Measurements from ENCODE around the gene ELMO1.

ELMO1 gene

DNA sequence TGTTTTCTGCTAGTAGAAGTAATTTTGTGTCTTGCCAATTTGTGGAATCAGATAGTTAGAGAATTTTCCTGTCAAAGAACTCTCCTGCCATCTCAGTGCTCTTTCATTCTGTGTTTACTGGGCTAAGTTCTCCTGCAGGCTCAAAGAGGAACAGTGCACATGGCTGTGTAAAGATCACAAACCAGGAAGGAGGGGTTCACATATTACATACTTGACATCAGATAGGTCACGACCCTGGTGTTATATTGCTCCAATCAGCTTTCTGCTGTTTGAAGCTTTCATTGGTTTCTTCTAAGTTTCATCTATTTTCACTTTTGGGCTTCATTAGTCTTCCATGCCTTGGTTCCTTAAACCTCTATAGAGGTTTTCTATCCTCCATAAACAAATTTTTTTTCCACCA, 13.5 kb upstream of the ELMO1 start:
- DNase-seq, result no peak

DNA sequence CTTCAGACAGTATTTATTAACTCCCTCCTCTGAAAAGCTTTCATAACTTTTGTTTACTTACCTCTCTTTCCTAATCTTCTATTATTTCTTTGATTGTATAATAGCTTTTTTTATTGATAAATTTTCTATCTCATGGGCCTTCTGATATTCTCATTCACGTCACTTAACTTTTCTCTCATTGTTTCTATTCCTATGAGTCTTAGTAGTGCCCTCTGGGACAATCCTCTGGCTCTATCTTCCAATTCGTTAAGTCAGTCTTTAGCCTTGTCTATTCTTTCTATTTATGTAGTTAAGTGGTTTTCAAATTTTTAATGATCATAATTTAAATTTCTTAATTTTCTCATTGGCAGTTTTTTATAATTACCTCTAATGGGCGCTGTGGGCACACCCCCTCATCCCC, 6.4 kb upstream of the ELMO1 start:
- DNase-seq, result no peak

DNA sequence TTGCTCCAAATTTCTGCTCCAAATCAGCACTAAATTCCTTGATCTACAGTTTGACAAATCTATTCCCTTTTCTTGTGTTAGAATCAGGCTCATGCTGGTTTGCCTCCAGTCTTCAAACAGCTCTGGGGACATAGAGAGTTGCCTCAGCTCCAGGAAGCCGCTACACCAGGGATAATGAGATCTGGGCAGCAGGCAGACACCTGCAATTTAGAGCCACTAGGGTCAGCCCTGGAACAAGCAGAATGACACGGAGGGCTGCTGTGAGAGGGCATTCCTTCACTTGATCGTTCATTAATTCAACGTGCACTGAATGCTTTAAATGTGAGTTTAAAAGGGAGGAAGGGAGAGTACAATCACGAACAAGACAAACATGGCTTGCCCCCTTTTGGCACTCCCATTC, 3.7 kb upstream of the ELMO1 start:
- no peak for DNase-seq

DNA sequence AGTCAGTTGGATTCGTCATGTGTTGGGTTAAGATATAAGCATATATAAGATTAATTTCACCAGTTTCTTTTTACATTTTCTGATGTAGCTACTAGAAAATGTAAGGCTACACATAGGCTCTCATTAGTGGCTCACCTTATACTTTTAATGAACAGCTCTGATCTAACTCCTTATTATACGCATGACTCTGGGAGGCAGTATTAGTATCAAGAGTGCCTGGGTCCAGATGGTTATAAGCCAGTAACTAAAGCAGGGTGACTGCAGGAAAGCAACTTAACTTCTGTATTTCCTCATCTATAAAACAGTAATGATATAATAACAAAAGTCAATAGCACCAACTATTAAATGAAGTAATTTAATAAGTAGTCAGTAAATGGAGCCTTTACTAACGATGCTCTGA, 1.4 kb upstream of the ELMO1 start:
- no peak for DNase-seq

DNA sequence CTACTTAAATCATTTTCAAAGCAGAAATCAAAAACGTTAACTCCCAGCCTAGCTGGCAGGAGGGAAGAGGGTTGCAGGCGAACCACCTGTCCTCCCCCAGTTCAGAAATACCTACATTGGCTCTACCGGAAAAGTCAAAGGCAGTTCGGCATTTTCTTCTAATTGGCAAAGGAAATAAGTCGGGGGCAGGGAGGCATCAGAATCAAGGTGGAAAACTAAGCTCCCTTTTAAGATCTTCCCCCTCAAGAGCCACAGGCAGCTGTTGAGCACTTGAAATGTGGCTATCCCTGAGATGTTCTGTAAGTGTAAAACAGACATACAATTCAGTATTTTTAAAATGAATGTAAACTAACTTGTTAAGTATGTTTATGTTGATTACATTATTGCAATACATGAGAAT, 957 bp upstream of the ELMO1 start:
- no peak for DNase-seq

DNA sequence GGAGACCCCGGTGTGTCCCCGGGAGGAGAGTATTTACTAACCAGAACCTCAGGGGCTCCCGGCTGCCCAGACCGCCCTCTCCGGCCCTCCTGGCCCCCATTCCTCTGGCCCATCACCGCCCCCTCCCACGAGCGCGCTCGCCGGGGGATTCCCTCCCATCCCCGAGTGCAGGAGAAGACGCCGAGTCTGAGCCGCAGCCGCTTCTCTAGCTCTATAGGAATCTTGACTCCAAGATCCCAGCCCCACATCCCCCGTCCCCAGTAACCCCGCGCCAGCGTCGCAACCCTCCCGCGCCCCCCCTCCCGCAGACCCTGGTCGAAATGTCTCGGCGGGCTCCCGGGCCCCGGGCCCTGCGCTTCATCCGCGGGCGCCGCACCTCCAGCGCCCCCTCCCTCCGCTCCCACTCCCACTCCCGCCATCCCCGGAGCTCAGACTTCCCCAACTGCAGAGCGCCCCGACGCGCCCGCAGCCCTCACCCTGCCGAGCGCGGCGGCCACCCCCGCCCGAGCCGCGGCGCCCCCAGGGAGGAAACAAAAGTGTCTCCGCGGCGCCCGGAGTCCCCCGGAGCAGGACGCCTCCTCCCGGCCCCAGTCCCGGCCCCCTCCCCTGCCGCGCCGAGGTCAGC, 541 bp downstream of the ELMO1 start:
- DNase-seq, result no peak

DNA sequence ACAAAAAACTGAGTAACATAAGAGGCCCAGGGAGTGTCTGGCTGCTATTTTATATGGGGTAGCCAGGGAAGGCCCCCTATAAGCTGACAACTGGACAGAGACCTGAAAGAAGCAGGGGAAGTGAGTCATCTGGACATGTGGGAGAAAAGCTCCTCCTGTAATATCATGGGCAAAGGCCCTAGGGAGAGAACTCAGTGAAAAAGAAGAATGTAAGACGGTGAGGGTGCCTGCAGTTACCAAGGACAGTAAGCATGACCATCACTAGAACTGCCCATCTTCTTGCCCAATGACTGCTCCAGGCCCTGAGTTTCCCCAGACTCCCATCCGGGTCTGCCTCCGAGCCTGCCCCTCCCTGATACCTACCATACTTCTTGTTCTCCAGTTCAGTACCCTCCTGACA, 2.3 kb downstream of the ELMO1 start:
- DNase-seq, result no peak

DNA sequence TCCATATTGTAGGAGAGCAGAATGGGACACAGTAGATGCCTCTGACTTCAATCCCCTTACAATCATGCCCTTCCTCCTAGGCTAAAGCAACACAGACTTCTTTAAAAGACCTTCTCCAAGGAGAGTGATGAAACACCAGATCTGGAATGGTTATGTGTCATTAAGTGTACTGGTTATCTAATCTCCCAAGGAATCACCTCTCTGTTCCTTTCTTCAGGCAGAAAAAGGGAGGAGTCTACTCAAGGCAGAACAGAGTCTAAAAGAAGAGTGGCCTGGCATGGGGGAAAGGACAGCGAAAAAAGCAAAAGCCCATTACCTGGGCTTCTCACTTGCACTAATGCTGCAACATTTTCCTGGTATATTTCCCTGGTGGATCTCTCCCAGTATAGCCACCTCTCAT, 2.9 kb downstream of the ELMO1 start:
- no peak for DNase-seq

DNA sequence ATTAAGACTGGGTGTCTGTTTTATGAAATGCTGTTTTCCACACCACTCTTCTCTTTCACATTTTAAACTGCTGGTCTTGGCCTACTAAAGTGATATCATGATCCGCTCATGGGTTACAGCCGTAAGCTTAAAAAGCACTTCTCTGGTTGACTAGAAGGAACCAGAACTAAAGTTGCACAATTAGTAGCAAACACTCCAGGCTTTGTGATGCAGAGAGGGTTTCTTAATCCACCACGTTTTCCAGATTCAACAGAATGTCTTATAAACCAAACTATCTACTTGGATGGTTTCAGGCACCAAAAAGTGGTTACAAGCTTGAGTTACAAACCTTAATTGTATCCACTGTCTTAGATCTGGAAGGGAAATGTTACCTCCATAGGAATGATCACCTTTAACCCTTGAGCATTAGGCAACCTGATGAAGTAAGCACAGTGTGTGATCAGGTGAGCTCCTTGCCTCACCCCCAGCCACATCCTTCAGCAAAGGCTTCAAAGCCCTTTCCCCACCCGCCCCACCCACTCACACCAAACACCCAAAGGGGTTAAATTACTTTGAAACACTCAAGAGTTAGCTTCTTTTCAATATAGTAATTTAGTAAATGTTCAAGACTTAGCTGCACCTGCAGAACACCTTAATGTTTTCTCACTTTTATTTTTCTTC, 3.5 kb downstream of the ELMO1 start:
- DNase-seq, result no peak

DNA sequence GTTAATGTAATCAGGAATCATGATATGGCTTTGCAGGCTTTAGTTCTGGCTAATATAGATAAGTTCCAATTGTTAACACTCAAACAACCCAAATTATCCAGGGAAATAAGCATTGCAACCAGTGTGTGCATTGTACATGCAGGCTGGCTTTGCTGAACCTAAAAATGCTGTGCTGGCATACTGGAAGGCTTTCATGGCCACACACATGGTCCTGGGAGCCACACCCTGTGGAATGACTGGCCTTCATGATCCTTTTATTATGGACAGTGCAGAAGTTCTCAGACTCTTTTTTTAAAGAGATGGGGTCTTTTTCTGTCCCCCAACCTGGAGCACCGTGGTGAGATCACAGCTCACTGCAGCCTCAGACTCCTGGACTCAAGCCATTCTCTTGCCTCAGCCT, 5.0 kb downstream of the ELMO1 start:
- DNase-seq, result no peak

DNA sequence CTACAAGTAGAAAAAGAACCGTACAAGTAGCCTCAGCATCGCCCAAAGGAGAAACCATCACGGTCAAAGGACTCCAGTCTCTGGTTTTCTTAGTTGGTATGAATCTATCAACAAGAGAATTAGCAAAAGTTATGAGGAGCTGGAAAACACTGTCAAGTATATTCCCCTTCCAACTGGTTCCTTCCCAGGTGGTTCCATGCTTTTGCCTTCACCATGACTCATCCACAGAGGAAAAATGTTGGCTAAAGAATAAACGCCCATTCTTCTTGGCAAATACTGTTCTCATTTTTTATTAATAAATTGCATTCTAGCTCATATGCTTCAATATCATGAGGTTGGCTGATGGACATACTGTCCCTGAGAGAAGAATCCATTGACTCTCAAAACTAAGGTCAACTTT, 6.4 kb downstream of the ELMO1 start:
- DNase-seq, result no peak

DNA sequence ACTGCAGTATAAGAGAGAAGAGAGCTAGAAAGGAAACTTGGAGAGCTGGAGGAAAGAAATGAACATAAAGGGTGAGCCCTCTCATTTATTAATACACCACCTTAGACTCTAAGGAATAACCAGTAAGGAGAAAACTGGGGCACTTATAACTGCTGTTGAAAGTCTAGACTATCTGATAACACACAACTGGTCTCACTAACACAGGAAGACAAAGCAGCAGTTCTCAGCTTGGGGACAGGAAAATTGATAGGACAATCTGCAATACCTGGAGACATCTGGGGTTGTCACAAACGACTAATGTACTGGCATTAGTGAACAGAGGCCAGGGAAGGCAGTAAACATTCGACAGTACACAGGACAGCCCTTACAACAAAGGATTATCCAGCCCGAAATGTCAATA, 6.8 kb downstream of the ELMO1 start:
- no peak for DNase-seq

DNA sequence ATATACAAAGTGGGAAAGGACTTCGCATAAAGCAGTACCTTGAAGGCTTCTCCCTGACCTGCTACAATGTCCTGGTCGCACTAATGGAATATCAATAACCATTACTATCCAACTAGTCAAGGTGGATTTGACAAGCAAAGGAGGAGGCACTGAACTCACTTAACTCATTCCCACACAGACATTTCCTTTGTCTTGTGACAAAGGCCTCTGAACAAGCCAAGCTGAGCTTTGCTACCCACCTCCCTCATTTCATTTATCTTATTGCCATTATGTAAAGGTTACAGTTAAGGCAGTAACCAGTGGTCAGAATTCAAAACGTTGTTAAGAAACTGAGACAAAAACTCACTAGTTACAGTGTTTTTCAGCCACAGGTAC, 7.3 kb downstream of the ELMO1 start:
- no peak for DNase-seq

DNA sequence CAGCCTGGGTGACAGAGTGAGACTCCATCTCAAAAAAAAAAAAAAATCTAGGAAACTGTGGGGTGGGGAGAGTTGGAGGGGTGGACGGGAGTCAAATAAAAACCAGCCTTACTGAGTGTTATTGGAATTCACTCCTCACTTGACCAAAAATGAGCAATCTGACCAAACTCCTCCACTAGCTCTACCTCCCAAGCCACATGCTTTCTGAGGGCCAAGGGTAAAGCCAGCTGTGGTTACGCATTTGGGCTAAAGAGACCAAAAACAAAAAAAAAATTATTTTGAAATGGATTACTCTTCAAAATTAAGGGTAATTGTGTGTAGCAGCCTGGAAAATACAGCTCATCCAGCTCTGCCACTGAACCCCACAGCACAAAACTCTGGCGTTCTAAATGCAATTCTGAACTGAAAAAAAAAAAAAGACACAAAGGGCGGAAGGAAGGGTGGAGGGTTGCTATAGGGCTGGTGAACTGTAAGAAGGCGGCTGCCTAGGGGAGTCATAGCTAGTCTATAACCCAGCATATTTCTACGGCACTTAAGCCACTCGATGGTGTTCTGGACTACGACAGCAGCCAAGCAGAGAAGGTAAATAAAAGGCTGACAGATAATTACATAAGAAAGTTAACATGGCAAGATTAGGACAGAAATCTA, 7.8 kb downstream of the ELMO1 start:
- peak; percentile 23 for DNase-seq

DNA sequence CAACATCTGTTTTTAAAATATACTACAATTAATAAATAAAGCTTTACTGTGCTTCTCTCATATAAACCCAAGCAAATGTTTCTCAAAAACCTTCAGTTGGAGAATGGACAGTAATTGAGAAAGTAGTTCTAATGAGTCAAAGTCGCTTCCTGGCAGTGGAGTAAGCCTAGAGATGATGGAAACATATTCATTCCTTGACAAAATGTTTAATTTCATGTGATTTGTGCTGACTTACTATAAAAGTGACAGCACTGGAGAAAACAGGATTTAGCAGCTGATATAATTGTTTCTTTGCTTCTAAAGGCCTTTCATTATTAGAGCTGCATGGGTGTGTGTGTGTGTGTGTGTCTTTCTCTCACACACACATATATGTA, 9.0 kb downstream of the ELMO1 start:
- DNase-seq, result no peak

DNA sequence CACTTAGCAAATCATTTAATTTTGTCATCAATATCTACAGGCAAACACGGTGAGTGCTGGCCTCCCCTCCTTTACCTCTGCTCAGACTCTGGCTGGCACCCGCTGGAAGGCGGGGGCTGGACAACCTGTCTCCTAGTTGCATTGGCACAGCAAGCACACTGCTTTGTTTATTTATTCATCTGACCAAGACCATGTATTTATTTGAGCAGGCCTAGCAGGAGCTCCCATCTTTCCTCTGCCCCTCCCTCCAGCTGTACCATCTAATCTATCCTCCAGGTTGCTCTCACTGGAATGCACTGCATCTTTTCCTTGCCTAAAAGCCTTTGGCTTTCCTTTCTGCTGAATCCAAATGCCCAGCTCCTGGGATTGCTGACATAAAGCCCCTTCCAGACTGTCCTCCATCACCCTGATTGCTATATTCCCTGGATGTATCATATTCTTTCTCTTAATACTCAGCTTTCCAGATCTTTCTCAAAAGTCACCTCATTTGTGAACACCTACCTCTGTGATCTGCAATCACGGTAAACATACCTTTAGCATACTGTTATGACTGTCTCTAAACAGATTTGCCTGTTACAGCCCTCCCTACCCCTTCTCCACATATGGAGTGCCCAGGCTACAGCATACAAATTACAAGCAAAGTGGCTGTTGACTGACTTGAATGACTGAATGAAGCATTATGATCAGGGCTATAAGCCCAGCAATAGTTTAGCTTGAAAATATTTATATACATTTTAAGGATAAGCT, 9.6 kb downstream of the ELMO1 start:
- peak; percentile 50 for DNase-seq

DNA sequence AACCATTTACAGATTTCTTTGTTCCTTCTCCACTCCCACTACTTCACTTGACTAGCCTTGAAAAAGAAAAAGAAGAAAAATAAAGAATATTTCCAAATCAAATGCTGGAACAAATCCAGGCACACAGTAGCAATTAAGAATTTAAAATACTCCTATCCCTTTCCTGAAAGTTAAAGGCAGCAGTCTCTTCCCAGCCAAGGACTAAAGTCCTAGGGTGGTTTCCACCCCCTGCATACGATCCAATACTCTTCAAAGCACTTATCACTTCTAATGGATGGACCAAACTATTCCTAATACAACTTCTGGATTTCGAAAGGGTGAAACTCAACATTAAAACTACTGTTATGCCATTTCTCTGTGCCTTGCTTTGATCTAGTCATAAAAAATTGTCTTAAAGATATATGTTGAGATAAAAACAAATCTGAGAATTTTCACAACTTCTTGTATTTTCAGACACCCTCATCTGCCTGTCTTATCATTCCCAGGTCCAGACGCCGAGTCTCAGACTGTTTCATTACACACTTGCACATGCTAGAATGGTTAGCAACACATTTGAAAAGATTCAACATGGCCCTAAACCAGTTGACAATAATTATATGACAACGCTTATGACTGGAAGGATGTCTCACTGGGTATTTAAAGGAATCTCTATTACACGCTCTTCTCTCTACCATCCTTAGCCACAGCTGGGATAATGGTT, 13.4 kb downstream of the ELMO1 start:
- no peak for DNase-seq

DNA sequence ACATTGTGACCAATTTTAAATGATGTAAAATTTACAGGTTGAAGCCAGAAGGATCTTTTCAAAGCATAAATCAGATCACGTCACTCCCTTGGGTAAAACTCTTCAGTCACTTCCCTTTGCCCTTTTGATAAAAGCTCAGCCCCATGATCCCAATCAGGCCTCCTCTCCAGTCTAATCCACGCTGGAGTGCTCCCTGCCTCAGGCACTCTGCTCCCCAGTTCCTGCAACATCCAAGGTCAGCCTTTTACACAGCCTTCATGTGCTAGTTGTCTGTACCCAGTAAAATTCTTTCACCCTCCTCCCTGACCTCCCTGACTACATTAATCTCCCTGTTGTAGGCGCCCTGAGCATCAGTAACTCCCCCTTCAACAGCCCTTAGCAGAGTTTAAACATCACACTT, 14.1 kb downstream of the ELMO1 start:
- DNase-seq, result no peak

DNA sequence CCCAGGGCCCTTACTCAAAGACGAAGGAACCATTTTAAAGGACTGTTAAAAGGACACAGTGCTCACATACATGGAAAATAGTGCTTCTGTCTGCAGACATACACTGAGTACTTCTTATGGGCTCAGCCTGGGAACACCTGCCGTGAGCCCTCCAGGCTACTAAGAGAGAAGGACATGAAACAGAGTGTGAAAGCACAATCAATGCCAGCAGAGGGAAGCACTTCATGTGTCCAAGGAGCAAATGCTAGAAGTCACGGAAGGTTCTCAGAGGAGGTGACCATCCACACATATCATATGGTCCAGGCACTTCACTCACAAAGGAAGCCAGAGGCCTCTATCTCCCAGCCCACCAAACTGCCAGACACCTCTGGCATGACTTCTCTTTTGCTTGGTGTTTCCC, 15.5 kb downstream of the ELMO1 start:
- DNase-seq, result no peak

DNA sequence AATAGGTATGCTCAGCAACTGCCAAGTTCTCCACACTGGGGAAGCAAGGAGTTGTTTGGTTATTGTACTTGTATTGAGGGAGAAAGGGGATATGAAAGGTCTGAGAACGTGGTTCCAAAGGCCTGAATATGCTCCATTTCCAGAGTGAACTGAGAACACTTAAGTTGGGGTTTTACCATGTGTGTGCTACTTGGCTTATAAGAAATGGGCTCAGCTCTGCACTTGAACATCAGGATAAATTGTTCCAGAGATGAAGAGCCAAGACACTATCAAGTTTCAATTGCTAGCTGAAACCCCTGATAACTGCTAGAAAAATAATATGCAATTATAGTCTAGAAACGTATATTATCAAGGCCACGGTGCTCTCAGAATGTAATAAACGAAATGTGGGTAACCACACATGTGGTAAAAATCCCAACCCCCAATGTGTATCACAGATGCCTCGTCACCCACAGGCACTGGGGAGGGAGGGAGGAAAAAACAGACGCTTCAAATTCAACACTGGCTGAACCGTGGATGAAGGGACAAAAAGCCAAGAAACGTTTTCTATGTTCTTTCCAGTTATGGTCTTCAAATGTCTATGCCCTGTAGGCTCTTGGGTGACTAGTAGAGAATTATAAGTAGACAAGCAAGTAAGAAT, 16.3 kb downstream of the ELMO1 start:
- no peak for DNase-seq

DNA sequence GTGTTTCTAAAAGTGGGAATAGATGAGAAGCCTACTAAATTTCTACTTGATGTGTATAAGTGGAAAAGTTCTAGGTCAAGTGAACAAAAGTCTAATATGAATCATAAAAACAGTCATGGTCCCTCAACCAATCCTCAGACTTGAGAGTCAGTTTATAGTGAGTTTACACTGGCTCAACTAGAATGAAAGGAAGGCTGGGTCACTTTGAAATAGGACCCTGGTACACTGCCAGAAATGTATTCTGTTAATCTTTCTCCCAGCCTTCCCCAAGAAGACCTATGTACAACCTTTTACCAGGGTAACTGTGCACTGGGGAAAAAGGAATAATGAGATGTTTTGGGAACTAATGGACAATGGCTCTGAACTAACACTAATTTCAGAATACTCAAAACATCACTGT, 17.3 kb downstream of the ELMO1 start:
- no peak for DNase-seq

DNA sequence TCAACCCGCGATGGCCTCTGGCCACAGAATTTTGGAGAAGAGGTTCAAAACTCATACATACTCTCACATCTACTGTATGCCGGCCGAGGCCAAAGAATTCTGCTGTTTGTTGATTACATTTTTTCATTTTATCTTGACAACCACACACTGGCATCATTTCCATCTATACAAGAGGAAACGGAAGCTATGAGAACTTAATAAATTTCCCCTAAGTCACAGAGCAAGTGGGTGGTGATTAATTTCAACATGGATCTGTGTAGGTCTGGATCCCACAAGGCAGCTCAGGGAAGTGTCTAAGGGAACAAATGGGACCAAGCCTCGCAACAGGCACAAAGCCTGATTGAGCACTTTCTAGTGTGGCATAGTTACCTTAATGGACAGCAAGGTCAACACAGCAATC, 18.0 kb downstream of the ELMO1 start:
- DNase-seq, result no peak

DNA sequence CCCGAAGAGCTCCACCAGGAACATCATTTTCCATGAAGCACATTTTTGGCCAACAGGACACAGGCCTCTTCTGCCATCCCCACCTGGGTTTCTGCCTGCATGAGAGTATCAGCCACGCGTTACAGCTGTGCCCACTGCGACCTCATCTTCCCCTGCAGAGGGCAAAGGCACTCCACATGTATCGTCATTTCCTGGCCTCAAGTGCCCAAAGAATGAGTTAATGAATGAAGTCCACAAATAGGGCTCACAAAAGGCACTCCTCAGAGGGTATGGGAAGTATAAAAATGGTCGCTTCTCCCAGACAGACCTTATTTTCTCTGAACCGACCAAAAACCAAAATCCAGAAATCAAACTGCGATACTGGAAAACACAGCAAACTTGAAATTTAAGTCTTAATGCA, 18.5 kb downstream of the ELMO1 start:
- DNase-seq, result no peak
